Muscle layer of duodenum (tissue), 2 donors: Measurements from ENCODE around the gene OPN1SW.

Source experiments
- H3K27ac ChIP-seq: one replicate; pipeline ENCODE4 v1.7.0; 2013; ENCODE audit warnings: mild to moderate bottlenecking, low read length
- H3K27me3 ChIP-seq: one replicate; pipeline ENCODE4 v1.7.0; 2013; ENCODE audit warnings: low read depth, mild to moderate bottlenecking, control low read depth, low read length
- H3K36me3 ChIP-seq, 2 donors: one replicate each; pipeline ENCODE4 v1.7.0; 2013; ENCODE audit warnings: low read length in 2 of 2, control low read depth in 1 of 2, mild to moderate bottlenecking in 1 of 2; ENCODE audit not compliant: insufficient read depth in 2 of 2, control insufficient read depth in 1 of 2
- H3K4me1 ChIP-seq, 2 donors: one replicate each; pipeline ENCODE4 v1.7.0; 2013; ENCODE audit warnings: low read length in 2 of 2, mild to moderate bottlenecking in 2 of 2, control low read depth in 1 of 2, moderate library complexity in 1 of 2; ENCODE audit not compliant: insufficient read depth in 2 of 2, control insufficient read depth in 1 of 2
- H3K4me3 ChIP-seq, 2 donors: one replicate each; pipeline ENCODE4 v1.7.0; 2013; ENCODE audit warnings: low read length in 2 of 2, low read depth in 1 of 2, mild to moderate bottlenecking in 1 of 2
- H3K9me3 ChIP-seq, 2 donors: one replicate each; pipeline ENCODE4 v1.7.0; 2013; ENCODE audit warnings: low read length in 2 of 2, control low read depth in 1 of 2, mild to moderate bottlenecking in 1 of 2; ENCODE audit not compliant: control insufficient read depth in 1 of 2
- donor health status: healthy.

Gene OPN1SW

GRCh38 chr7:128775744-128776474 lies at the start of gene OPN1SW:
Gene OPN1SW, minus strand, starts transcription at chr7:128775794. Its CDS starts 13 bp downstream, at chr7:128775781.
- no peak within 1 kb of the TSS for H3K27ac ChIP-seq
- H3K27me3 ChIP-seq, result no peaks in the 10 kb centered on the region
- H3K4me1 ChIP-seq, result no peaks in the 10 kb centered on the region
- H3K9me3 ChIP-seq, result no peaks in the 10 kb centered on the region
- no peak within 1 kb of the TSS for H3K4me3 ChIP-seq
- peaks cover 18 to 19% of the 10 kb centered on the region in 2 donors for H3K36me3 ChIP-seq

GRCh38 chr7:128821724-128822123 lies 46.1 kb upstream of the OPN1SW start:
- Histone ChIP-seq H3K4me3 (no peak overlapping the region), H3K4me1 (peaks cover 0 to 6% of the 10 kb centered on the region in 2 donors), H3K9me3 (no peaks in the 10 kb centered on the region), H3K27me3 (no peaks in the 10 kb centered on the region), H3K36me3 (no peaks in the 10 kb centered on the region), H3K27ac (no peak overlapping the region)

- Histone ChIP-seq H3K36me3 (no peaks in the 10 kb centered on the region), H3K4me3 (no peak overlapping the region), H3K27ac (no peak overlapping the region), H3K9me3 (no peaks in the 10 kb centered on the region), H3K4me1 (peaks cover 0 to 6% of the 10 kb centered on the region in 2 donors), H3K27me3 (no peaks in the 10 kb centered on the region)
Observed at GRCh38 chr7:128818694-128819093, 43.1 kb upstream of the OPN1SW start.

GRCh38 chr7:128815289-128815942 lies 39.8 kb upstream of the OPN1SW start:
- Histone ChIP-seq H3K36me3 (no peaks in the 10 kb centered on the region), H3K27ac (no peak overlapping the region), H3K4me1 (peaks cover 3 to 6% of the 10 kb centered on the region in 2 donors), H3K4me3 (no peak overlapping the region), H3K27me3 (no peaks in the 10 kb centered on the region), H3K9me3 (no peaks in the 10 kb centered on the region)

GRCh38 chr7:128814499-128814898 lies 38.9 kb upstream of the OPN1SW start:
- H3K27me3 ChIP-seq, result no peaks in the 10 kb centered on the region
- H3K9me3 ChIP-seq, result no peaks in the 10 kb centered on the region
- no peak overlapping the region for H3K4me3 ChIP-seq
- H3K27ac ChIP-seq, result no peak overlapping the region
- no peaks in the 10 kb centered on the region for H3K36me3 ChIP-seq
- peaks cover 3 to 6% of the 10 kb centered on the region in 2 donors for H3K4me1 ChIP-seq

- no peak overlapping the region for H3K4me3 ChIP-seq
- peaks cover 0 to 8% of the 10 kb centered on the region in 2 donors for H3K36me3 ChIP-seq
- no peaks in the 10 kb centered on the region for H3K9me3 ChIP-seq
- peaks cover 0 to 3% of the 10 kb centered on the region in 2 donors for H3K4me1 ChIP-seq
- H3K27me3 ChIP-seq, result no peaks in the 10 kb centered on the region
- H3K27ac ChIP-seq, result no peak overlapping the region
Observed at GRCh38 chr7:128812514-128813168, 37.0 kb upstream of the OPN1SW start.

GRCh38 chr7:128811631-128812430 lies 36.2 kb upstream of the OPN1SW start:
- Histone ChIP-seq H3K36me3 (peaks cover 0 to 13% of the 10 kb centered on the region in 2 donors), H3K27ac (no peak overlapping the region)

GRCh38 chr7:128810997-128811396 lies 35.4 kb upstream of the OPN1SW start:
- Histone ChIP-seq H3K4me3 (no peak overlapping the region), H3K27ac (no peak overlapping the region), H3K4me1 (peaks cover 0 to 3% of the 10 kb centered on the region in 2 donors), H3K27me3 (no peaks in the 10 kb centered on the region), H3K36me3 (peaks cover 0 to 20% of the 10 kb centered on the region in 2 donors), H3K9me3 (no peaks in the 10 kb centered on the region)

More at GRCh38 chr7:128811631-128812430, 36.2 kb upstream of the OPN1SW start:
- no peak overlapping the region for H3K4me3 ChIP-seq
- no peaks in the 10 kb centered on the region for H3K9me3 ChIP-seq
- H3K27me3 ChIP-seq, result no peaks in the 10 kb centered on the region
- peaks cover 0 to 3% of the 10 kb centered on the region in 2 donors for H3K4me1 ChIP-seq

- Histone ChIP-seq H3K4me1 (peaks cover 0 to 3% of the 10 kb centered on the region in 2 donors), H3K4me3 (no peak overlapping the region), H3K9me3 (no peaks in the 10 kb centered on the region), H3K36me3 (peaks cover 0 to 25% of the 10 kb centered on the region in 2 donors), H3K27ac (no peak overlapping the region), H3K27me3 (no peaks in the 10 kb centered on the region)
Observed at GRCh38 chr7:128810473-128810872, 34.9 kb upstream of the OPN1SW start.

- no peaks in the 10 kb centered on the region for H3K9me3 ChIP-seq
- no peaks in the 10 kb centered on the region for H3K27me3 ChIP-seq
- peaks cover 3 to 4% of the 10 kb centered on the region in 2 donors for H3K4me1 ChIP-seq
- no peak overlapping the region for H3K4me3 ChIP-seq
- peaks cover 0 to 35% of the 10 kb centered on the region in 2 donors for H3K36me3 ChIP-seq
- H3K27ac ChIP-seq, result no peak overlapping the region
Observed at GRCh38 chr7:128809363-128809762, 33.8 kb upstream of the OPN1SW start.

GRCh38 chr7:128807191-128807590 lies 31.6 kb upstream of the OPN1SW start:
- Histone ChIP-seq H3K4me3 (no peak overlapping the region), H3K4me1 (peaks cover 0 to 4% of the 10 kb centered on the region in 2 donors), H3K36me3 (peaks cover 0 to 35% of the 10 kb centered on the region in 2 donors), H3K27ac (no peak overlapping the region), H3K27me3 (no peaks in the 10 kb centered on the region), H3K9me3 (no peaks in the 10 kb centered on the region)
